Right ventricle myocardium superior (tissue), 1 donor: ENCODE results near the gene TUBE1. TPM values are rescaled to one million over a fixed set of nuclear protein-coding genes. Genes with fewer than 3 reads are reported as not detected.

Experiments
- ATAC-seq: fragments of 200-7000 bp; cut with Tn5 transposase; one replicate; pipeline ENCODE4 v1.9.1; 2020; ENCODE audit warnings: mild to moderate bottlenecking; ENCODE audit not compliant: poor library complexity
- DNase-seq: peaks from one replicate; pipeline ENCODE4 v3.0.0-alpha.2; 2020
- intact Hi-C: fragments of 100-400 bp; cut with DNase I; formaldehyde crosslinking; loops from one replicate; pipeline ENCODE4 v1.11.2; 2022
- total RNA-seq: library from RNA; stranded (reverse); fragmentation: NEBNext Ultra II Directional; extraction: Animal tissue kit (Norgen Biotek cat#: 25700); gene quantifications from one replicate; pipeline ENCODE4 v1.2.1, GENCODE V29; 2021
- donor health status: DM: no; HTN: yes; CAD: no; lungs with severe emphysema.

Gene TUBE1
- total RNA-seq, 1 donor from 2014 or later = 27.1 TPM

DNA sequence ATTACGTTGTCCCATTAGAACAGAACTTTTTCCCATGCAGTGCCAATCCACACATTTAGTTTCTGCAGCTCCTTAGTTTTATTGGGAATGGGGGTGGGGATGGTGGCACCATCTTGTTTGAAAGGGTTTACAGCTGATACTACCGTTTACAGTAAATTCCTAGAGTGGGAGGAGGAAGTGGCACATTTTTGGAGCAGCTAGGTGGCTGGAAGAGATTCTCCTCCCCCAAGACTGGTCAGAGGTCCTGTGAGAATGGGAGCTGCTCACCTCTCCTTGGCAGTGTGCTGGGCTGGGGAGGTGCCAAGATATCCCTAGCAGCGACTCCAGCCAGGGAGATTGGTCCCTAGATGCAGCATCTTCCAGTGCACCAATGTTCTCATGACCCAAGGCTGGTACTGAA, 45.7 kb downstream of the TUBE1 start:
- no peak for DNase-seq
- intact Hi-C loops = no loop called here
- ATAC-seq = no peak

DNA sequence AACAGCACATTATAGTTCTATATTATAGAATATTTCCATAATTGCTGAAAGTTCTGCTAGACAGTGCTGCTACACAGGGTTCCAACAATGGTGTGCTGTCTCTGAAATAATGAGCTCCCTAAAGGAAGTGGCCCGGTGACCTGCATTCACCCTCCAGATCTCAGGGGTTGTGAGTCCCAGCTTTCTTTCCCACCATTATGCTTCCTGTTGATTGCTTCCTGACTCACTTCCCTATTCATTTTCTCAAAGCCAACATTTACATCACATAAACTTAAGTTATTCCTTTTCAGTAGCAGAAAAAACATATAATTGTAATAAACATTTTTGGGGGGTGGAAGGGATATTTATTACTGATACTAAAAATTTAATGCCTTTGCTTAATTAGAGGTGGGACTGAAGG, 46.3 kb downstream of the TUBE1 start:
- ATAC-seq (no peak), DNase-seq (no peak)
- intact Hi-C loops = no loop called here

DNA sequence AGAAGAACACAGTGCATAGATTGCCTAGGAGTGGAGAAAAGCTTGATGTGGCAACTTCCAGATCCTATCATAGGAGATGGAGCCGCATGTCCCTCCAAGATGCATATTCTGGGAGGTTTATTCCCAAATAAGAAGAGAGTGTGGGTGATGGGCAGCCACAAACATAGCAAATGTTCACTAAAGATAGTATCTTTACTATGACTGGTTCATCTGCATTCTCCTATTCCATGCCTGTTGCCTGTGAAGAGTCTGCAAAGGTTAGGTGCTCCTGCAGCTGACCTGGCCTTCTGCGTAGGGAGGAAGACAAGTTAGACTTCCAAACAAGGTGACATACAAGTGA, 47.9 kb downstream of the TUBE1 start:
- DNase-seq = no peak
- intact Hi-C loops = no loop called here
- no peak for ATAC-seq

DNA sequence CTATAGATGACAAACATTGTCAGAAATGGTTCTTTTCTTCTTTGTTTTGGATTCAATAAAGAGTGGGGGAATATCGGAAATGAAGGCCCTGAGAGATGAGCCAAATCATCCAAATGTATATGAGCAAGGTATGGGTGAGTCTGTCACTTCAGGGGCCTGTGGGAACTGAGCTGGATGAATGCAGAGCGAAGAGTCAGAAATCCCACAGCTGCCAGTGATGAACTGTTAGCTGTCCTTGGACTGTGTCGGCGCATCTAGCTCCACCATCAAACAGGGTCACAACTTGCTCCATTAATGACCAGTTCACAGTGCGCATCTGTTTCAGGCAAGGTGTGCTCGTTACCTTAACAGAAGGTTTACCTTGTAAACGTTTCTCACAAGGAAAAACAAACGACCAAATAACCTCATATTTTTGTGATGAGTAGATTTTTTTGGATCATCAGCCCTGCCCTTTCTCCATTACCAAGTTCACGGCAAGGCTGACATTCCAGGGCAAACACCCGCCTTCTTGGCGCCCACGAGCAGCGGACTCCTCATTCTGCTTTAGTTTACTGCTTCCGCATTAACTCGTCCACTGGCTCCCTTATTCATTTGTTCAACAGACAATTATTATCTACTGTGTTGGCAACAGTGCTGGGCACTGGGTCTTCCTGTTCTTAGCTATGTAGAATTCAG, 48.4 kb downstream of the TUBE1 start:
- intact Hi-C loops = no loop called here
- DNase-seq (no peak), ATAC-seq (no peak)

DNA sequence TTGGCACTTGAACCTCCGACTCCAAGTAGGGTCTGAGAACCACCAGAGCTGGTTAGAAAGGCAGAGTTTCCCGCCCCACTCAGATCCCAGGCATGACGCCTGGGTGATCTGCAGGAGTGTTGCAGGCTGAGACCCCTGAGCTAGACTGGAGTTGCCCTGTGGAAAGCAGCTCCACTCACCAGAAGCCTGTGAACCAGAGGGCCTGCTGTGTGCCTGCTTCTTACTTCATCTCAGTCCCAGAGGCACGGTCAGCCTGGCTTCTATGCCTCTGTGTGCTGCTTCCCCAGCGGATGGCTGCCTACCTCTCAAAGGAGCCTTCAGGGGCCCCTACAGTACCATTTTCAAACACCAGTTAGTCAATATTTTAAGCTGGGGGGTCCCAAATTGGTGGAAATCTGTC, 49.0 kb downstream of the TUBE1 start:
- peak; percentile 45 for DNase-seq
- ATAC-seq = no peak
- intact Hi-C loops = no loop called here

DNA sequence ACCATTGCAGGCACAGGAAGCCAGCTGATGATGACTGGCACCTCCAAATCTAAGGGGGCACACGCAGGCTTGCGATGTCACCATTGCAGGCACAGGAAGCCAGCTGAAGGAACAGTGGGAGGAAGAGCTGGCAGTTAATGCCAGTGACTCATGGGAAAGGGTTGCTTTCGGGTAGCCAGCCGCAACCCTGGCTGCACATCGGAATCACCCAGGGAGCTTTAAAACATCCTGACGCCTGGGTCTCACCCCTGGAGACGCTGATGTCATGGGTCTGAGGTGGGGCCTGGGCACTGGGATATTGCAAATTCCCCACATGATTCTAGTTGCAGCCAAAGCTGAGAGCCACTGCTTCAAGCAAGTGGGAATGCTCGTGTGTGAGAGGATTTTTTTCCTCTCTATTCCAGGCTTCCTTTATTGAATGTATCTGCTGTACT, 49.5 kb downstream of the TUBE1 start:
- peak; percentile 79 for DNase-seq
- ATAC-seq = peak; percentile 87
- intact Hi-C loops = no loop called here

DNA sequence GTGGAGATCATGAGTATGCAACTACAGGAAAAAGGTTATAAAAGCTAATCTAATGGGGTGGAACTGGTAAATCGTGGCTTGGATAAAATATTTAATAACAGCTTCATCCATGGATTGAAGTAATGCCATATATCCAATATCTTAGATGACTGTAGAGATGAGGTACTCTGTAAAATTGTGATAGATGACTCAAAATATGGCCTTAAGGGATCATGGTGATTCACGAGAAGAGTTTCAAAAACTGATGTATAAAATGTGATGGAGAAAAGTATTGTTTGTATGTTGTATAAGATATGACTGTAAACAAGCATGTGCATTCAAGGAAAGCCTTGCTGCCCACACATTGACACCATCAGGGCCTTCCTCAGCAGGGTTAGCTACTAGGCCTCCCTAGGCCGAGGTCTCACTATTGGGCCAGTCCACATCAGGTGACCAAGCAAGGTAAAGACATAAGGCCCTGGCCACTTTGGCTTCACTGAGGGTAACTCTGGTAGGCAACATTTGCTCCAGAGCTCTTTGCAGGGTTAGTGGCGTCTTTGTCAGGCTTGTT, 51.1 kb downstream of the TUBE1 start:
- intact Hi-C loops = no loop called here
- no peak for ATAC-seq
- DNase-seq = no peak

DNA sequence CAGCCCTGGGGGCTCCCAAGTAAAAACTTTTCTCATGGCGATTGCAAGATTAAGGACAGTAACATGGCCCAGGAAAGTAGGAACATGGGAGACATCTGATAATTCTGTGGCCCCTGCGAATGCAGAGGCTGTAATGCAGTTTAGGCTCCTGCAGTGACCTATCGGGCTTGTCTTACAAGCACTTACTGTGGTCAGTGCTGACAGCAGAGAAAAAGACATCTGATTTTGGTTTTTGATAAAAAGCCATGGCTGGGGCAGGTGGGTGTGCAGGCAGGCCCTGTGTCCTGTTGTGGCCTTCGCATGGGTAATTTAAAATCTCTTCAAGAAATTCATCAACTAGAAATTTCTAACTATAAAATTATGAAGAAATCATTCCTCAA, 52.7 kb downstream of the TUBE1 start:
- ATAC-seq (no peak), DNase-seq (no peak)
- intact Hi-C loops = no loop called here

DNA sequence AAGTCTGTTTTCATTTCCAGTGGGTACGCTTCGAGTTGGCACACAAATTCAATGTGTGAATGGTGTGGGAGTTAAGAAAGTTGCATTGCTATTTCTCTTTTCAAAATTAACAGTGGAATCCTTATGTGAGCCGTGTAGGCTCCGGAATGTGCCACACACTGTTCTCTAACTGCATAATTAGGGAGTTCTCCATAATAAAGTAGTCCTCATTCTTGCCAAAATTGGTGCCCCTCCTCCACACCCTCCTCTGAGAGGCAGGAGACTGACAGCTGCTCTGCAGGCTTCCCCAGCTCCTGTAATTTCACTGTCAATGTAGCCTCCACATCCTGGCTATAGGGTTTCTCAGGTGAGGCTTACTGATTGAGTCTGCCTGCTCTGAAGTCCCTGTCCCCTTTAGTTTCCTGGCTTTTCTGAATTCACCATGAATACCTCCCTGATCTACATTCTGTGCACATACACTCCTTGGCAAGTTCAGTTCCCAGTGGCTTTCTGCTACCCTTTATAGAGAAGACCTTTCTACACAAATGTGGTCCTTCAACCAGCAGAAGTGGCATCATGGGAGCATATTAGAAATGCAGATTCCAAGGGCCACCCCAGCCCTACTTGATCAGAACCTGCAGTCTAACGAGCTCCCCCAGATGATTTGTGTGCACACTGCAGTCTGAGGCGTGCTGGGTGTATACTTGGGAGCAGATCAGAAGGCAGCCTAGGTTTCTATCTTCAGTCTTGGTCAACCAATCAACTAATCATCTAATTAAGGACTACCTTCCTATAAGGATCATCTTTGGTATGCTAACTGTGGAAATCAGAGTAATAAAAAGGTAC, 53.3 kb downstream of the TUBE1 start:
- ATAC-seq (no peak), DNase-seq (no peak)
- intact Hi-C loops = no loop called here

DNA sequence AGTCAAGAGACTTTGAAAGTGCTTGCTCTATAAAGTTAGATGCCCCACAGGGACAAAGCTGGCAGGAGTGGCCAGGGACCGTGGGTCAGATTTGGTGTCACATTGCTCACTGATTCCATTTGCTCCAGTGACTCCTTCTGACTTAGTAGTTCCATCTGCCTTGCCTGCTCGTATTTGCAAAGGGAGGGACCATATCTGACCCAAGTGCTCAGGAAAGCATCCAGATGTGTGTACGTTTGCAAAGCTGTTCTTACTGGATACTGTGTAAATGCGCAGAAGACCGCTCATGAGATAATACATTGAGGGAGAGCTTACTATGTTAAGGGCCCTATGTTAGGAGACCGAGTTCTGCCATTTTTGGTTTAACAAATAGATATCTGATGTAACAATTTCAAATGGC, 54.6 kb downstream of the TUBE1 start:
- ATAC-seq (no peak), DNase-seq (no peak)
- intact Hi-C loops = no loop called here

DNA sequence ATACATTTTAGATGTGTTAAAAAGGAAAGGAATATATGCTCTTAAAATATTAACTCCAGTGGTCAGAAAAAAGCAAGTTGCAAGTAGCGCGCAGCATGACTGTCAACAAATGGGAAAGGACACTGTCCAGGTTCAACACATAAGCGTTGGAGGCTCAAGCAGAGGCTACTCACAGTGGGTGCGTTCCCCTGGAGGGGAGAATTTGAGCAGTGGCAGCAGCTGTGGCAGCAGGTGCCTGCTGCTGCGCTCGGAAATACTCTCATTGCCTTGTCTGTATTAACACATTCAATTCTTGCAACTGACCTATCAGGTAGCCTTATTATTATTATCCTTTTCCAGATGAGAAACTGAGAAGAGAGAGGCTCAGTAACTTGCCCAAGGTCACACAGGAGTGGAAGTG, 55.3 kb downstream of the TUBE1 start:
- DNase-seq (no peak), ATAC-seq (no peak)
- intact Hi-C loops = no loop called here

DNA sequence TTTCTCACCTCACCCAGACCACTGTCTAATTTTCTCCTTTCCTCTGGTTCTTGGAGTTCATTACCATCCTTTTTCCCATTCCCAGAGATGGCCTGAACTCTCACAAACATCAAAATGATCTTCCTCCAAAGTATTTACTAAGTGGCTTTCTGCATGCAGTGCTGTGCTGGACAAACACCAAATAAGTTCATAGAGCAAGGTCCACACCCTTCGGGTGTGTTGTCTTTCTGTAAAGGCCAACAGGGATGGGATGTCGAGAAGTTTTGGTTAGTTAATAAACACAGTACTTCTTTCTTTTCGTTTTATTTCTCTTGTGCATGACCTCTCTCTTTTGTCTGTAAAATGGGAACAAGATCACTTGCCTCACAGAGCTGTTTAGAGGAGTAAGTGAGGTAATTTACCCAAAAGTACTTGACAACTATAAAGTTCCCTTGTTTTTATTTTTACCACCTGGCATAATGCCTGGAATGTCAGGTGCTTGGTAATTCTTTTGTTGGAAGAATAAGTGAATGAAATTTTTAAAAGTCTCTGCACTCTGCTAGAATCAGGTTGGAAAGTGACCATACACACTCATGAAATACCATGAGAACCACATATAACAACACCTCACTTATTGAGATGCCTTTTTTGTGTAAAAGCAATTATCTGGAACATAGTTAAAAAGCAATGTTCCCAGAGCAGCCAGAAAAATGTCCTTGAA, 56.2 kb downstream of the TUBE1 start:
- ATAC-seq = peak; percentile 43
- intact Hi-C loops = no loop called here
- no peak for DNase-seq

DNA sequence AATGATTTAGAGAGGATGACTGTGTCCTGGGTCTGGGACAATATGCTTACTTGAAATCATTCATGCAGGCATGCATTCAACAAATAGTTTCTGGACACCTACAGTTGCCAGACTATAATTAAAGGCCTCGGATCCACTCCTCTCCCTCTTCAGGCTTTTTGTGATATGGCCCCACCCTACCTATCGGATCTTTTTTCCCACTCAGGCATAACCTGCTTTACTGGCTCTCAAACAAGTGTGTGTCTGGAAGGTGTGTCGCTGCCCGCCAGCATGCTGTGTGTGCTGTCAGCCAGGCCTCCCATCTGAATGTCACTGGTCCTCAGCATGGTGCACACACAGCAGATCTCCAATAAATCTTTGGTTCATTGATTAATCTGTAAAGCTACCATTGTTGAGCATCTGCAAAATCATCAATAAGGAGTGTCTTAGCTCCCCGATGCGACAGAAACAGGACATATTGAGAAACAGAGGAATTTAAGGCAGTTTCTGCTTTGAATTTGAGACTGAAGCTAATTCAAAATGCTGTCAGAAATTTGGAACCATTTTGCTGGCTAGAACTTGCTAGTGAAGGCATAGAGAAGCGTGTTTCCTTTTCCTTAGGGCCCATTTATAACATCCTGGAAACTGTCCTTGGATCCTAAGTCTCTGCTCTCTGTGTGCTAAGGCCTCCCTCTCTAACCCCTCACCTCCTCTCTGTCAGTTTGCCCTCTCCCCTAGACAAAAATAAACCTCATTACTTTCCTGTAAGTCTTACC, 56.9 kb downstream of the TUBE1 start:
- ATAC-seq (peak; percentile 34), DNase-seq (no peak)
- intact Hi-C loops = no loop called here

DNA sequence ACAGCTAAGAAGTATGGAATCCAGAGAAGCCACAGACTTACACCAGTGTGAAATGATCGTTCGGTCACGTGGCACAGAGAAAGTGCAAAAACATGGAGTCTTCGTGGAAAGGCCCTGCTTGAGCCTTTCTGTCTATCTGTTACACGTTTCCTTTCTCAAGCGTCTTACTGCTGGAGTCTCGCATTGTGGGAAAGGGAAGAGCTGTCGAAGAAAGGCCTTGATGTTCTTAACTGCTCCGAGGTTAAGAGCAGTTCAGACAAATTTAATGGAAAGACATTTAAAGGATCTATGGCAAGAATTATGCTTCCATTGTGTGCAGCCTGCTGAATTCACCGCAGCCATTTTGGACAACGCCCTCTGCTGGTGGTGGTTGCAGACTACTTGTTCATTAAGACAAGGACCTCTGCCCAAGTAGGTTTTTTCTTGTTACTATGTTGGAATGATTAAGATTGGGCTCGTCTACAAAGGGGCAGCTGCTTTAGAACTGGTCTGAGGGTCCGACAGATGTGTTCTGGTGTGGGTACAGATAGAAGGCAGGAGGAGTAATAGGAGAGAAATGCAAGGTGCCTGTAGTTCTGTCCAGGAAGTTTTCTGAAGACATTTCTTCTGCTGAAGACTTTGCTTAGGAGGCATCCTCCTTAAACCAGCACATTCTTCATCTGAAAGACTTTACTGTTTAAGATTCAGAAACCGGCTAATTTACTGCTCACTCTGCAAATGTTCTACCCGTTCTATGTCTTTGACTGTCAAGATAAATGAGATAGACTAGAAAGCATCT, 58.0 kb downstream of the TUBE1 start:
- intact Hi-C loops = no loop called here
- ATAC-seq (no peak), DNase-seq (peak; percentile 73)

DNA sequence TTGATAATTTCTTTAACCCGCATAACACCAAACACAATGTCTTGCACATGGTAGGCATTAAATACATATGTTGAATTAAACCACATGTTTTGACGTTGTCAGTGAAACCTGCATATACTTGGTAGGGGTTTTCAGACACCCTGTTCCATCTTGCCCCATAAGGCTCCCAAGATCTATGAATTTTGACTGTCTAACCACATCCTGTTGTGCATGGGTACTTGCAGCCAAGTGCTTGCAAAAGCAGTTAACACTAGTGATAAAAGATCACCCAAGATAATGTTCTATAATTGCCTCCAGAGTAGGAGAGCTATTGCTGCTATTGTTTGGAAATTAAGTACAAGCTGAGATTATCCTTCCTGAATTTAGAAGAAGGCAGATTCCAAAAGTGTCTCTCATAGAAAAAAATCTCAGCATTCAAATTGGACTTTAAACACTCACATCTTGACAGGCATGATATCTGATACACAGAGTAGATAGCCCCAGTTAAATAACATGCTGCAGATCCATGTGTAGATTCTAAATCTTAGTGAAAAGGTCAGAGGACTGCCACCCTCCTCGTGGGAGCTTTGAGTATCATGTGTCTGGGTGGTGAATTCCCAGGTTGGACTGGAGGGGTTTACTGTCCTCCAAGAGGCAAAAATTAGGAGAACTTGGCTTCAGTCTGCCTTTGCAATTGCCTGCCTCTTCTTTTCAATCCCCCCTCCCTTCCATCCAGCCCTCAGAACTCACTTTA, 59.2 kb downstream of the TUBE1 start:
- ATAC-seq (no peak), DNase-seq (no peak)
- intact Hi-C loops = no loop called here

DNA sequence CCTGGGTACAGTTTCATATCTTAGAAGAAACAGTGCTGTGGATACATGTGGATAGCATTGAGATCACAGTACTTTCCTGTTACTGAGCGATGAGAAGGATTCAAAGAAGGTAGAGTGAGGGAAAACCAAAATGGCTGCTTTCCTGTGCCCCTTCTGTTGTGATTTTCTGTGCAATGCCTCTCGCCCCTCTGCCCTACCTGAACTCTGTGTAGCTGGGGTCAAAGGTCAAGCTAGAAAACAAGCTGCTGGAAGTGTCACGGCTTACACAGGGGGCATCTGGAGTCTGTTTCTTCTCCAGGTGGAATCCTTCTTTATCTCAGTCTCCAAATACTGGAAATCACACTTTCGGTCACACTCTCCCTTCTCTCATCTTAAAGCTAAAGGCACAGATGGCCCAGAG, 60.3 kb downstream of the TUBE1 start:
- no peak for ATAC-seq
- intact Hi-C loops = no loop called here
- no peak for DNase-seq

DNA sequence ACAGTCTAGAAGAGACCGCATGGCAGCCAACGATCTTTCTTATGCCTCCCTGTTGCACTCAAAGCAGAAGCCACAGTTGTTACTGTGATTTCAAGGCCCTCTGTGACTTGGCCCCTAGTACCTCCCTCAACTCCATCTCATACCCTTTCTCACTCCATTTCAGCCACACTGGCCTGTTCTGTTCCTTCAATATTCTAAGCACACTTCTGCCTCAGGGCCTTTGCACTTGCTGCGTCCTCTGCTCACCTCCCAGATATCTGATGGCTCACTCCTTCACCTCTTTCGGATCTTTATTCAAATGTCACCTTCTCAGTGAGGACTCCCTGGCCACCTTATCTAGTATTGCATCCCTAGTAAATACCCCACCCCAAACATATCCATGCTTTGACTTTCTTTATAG, 62.8 kb downstream of the TUBE1 start:
- intact Hi-C loops = no loop called here
- ATAC-seq = no peak
- no peak for DNase-seq

DNA sequence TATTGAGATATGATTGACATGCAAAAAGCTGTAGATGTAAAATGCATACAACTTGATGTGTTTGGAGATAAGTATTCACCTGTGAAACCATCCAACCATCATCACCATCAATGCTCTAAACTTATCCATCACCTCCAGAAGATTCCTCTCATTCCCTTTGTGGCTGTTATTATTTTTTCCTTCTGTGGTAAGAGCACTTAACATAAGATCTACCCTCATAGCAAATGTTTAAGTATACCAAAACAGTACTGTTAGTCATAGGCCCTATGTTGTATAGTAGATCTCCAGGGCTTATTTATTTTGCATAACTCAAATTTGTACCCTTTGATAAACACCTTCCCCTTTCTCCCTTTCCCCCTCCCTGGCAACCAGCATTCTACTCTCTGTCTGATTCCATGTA, 64.5 kb downstream of the TUBE1 start:
- no peak for ATAC-seq
- no peak for DNase-seq
- intact Hi-C loops = no loop called here
